Ishikawa (cell line): ENCODE results near the gene TNFRSF12A.

Experiments used
- CEBPB ChIP-seq: IDR thresholded peaks from 2 replicates; pipeline ENCODE4 v1.6.1; 2012
- CREB1 ChIP-seq: IDR thresholded peaks from 2 replicates; pipeline ENCODE4 v1.6.1; 2012; ENCODE audit warnings: low read depth
- EGR1 ChIP-seq: IDR thresholded peaks from 2 replicates; pipeline ENCODE4 v1.6.1; 2012
- EP300 ChIP-seq: IDR thresholded peaks from 2 replicates; pipeline ENCODE4 v1.6.1; 2012; ENCODE audit warnings: borderline replicate concordance
- FOXM1 ChIP-seq: IDR thresholded peaks from 2 replicates; pipeline ENCODE4 v1.6.1; 2012; ENCODE audit warnings: low read depth, borderline replicate concordance
- MAX ChIP-seq: IDR thresholded peaks from 2 replicates; pipeline ENCODE4 v1.6.1; 2012
- NFIC ChIP-seq: IDR thresholded peaks from 2 replicates; pipeline ENCODE4 v1.6.1; 2012
- RAD21 ChIP-seq: IDR thresholded peaks from 2 replicates; pipeline ENCODE4 v1.6.1; 2012; ENCODE audit warnings: low read depth
- REST ChIP-seq: IDR thresholded peaks from 2 replicates; pipeline ENCODE4 v1.6.1; 2012; ENCODE audit warnings: low read depth, mild to moderate bottlenecking
- TAF1 ChIP-seq: IDR thresholded peaks from 2 replicates; pipeline ENCODE4 v1.6.1; 2012; ENCODE audit warnings: low read depth, mild to moderate bottlenecking
- TCF12 ChIP-seq: IDR thresholded peaks from 2 replicates; pipeline ENCODE4 v1.6.1; 2012; ENCODE audit warnings: low read depth
- TEAD4 ChIP-seq: IDR thresholded peaks from 2 replicates; pipeline ENCODE4 v1.6.1; 2012
- USF1 ChIP-seq: IDR thresholded peaks from 2 replicates; pipeline ENCODE4 v1.6.1; 2012
- YY1 ChIP-seq: IDR thresholded peaks from 2 replicates; pipeline ENCODE4 v1.6.1; 2012; ENCODE audit warnings: low read depth
- ZBTB7A ChIP-seq: IDR thresholded peaks from 2 replicates; pipeline ENCODE4 v1.6.1; 2012; ENCODE audit warnings: low read depth

Gene TNFRSF12A

GRCh38 chr16:2992383-2993081 is 27.6 kb upstream of the TNFRSF12A start:
- TF ChIP-seq RAD21 = no peak
- TF ChIP-seq MAX = no peak

- TF ChIP-seq REST = no peak
- no peak for TF ChIP-seq YY1
- no peak for TF ChIP-seq MAX
- no peak for TF ChIP-seq CREB1
- TF ChIP-seq NFIC = no peak
- TF ChIP-seq RAD21 = no peak
- TF ChIP-seq CEBPB = no peak
- TF ChIP-seq TCF12 = no peak
- TF ChIP-seq FOXM1 = no peak
- TF ChIP-seq TEAD4 = no peak
- no peak for TF ChIP-seq TAF1
- TF ChIP-seq ZBTB7A = no peak
- no peak for TF ChIP-seq EP300
- no peak for TF ChIP-seq USF1
- no peak for TF ChIP-seq EGR1
Measured at GRCh38 chr16:2996298-2996697, 23.9 kb upstream of the TNFRSF12A start.

- TF ChIP-seq TAF1 (no peak), RAD21 (no peak), FOXM1 (no peak), TCF12 (no peak), EGR1 (no peak), TEAD4 (no peak), CEBPB (no peak), ZBTB7A (no peak), EP300 (no peak), NFIC (no peak), CREB1 (no peak)
Measured at GRCh38 chr16:2999929-3000328, 20.2 kb upstream of the TNFRSF12A start.

GRCh38 chr16:3000540-3000939 is 19.6 kb upstream of the TNFRSF12A start:
- TF ChIP-seq CEBPB = no peak
- TF ChIP-seq TCF12 = no peak
- TF ChIP-seq REST = no peak
- no peak for TF ChIP-seq FOXM1
- TF ChIP-seq EP300 = no peak
- TF ChIP-seq TEAD4 = no peak
- no peak for TF ChIP-seq MAX
- TF ChIP-seq NFIC = no peak
- no peak for TF ChIP-seq EGR1
- TF ChIP-seq ZBTB7A = no peak

- TF ChIP-seq USF1 (no peak), TAF1 (no peak), REST (no peak), CEBPB (no peak), MAX (no peak), TCF12 (no peak), EGR1 (no peak), CREB1 (no peak), TEAD4 (no peak), NFIC (no peak), EP300 (no peak), ZBTB7A (no peak), RAD21 (no peak), YY1 (no peak), FOXM1 (no peak)
Measured at GRCh38 chr16:3001316-3001715, 18.9 kb upstream of the TNFRSF12A start.
